Activated T-helper 9 cell treated with anti-CD3 and anti-CD28 coated beads, Interleukin-2, amount 50 U/mL, for 16 hours (primary cell): Measurements from ENCODE around the gene KRT16.
"Not testable (repeated sequence)": the region's sequence is repeated elsewhere in the genome, so short reads cannot be mapped to it uniquely, and the experiment has no call there.

Source experiments
- DNase-seq: peaks from one replicate; pipeline ENCODE4 v3.0.0-alpha.2; 2020; ENCODE audit warnings: low read depth

The KRT16 gene

DNA sequence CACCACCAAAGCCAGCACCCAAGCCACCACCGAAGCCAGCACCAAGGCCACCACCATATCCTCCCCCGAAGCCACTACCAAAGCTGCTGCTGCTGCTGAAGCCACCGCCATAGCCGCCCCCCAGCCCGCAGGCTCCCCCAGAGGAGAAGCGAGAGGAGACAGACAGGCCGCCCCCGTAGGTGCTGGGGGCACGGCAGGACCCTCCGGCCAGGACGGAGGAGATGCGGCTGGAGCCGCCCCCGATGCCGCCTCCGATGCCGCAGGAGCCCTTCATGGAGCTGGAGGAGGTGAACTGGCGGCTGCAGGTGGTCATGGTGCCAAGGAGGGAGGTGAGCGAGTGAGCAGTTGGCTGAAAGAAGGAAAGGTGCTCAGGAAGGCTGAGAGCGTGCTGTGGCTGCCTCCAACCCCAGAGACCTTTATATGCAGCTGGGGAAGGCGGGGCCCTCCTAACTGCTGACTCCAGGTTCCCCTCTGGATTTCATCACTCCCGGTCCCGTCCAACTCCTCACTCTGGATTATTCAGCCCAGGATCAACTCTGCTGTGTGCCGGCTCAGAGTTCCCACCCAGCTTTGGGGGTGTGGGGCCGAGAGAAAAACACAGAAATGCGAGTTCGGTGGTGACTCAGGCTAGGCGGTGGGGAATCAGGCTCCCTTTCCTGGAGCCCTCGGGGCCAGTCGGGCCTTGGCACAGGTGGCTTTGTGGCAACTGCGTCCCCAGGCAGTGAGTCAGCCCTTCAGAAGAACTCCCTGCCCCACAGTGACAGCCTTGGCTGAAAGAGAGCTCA is at the start of gene KRT16:
TSS of gene KRT16 (minus strand) at position 392 of the 785 bp plus-strand sequence. CDS start at position 313, 79 bp downstream.
- DNase-seq, result not testable (repeated sequence)

DNA sequence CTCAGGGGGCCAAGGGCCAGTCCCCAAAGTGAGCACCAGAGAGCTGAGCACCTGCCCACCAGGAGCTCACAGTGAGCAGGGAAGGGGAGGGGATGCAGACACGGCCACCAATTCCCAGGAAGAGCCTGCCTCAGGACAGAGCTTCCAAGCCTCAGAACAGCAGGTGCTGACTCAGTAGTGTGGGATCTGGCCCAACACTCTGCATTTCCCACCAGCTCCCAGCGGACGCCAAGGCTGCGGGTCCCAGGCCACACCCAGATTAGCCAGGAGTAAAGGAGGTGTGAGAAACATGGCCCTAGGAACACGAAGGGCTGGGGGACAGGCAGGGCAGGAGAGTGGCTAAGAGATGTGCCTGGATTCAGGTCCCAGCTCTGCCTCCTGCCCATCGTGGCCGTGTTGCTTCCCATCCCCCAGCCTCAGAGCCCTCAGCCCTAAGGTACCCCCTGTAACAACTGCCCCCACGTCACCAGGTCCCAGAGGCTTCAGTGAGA is 47.7 kb upstream of the KRT16 start:
- no peak for DNase-seq

DNA sequence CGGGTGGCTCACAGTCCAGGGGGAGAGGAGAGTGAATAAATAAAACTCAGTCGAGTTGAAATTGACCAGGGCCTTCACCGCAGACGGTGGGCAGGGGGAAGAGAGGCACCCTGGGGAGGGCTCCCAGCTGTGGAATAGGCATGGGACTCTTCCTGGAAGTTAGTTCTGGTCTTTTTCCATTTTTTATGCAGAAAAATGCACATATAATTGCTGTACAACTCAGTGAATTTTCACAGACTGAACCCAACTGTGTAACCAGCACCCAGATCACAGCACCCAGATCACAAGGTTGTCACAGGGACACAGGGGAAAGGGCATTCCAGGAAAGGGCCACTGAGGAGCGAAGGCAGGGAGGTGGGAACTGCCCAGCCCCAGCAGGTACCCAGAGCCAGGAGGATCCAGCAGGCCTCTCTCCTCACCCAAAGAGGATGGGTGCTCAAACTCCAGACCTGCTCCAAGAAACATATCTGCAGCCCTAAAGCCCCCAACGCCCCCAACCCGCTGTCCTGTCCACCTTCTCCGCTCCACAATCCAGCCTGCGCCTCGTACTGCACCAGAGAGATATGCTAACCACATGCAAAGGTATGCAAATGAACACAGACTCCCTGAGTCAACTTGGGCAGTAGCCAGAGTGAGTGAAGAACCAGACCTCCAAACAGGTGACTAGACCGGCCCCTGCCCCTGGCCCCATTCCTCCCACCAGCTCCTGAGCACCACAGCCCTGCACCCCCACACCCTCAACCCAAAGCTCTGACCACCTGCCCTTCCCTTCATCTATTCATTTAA is 47.1 kb upstream of the KRT16 start:
- DNase-seq, result no peak

DNA sequence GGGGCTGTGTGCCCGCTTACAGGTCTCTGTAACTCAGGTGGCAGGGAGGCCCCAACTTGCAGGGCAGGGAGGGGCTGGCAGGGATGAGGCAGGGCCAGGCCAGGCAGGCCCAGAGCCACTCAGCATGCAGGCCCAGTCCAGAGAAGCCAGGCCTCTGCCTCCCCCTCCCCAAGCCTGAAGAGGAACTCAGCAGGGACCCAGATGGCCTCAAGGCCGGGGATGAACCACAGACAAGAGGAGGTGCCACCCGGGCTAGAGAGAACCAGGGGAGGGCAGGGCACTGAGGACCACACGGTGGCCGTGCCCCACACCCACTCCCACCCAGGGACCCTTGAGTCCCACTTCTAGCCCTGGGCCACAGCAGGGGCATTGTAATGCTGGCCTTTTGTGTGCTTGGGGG is 46.3 kb upstream of the KRT16 start:
- no peak for DNase-seq

DNA sequence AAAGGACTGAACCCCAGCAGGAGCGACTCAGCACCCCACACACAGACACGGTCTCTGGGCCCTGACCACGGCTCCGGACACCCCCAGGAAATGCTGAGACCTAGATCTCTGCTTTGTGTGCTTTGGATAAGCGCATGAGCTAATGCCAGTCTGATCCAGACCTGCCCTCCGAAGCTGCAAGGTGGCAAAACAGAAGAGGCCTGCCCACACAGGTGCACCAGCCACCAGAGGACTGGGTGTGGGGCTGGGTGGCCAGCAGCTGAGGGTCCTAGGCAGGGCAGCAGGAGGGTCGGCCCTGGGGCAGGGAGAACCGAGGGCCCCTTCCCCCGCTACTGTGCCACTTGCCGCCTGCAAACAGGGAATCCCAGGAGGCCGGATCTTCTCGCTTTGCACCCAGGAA is 45.4 kb upstream of the KRT16 start:
- DNase-seq, result no peak

DNA sequence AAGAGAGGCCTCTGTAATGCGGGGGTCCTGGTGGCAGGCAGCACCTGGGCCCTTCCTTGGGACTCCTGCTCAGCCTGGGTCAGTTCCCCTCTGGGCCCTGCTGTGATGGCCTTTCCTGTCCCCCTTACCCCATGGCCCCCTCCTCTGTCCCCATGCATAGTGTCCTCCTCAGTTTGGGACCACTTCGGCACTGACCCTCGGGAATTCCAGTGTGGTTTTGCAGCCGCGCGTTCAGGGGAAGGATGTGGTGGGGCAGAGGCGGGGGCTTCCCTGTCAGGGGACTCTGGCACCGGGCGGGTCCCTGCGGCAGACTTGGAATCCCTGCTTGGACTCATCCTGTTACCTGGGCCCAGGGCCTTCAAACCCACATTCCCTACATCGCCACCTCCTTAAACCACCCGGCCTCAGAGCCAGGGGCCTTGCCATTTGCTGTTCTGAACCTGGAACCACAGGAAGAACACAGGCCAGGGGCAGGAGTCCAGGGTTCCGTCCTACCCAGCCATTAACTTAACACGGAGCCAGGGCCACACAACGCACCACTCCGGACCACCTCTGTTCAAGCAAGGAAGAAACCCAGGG is 44.7 kb upstream of the KRT16 start:
- DNase-seq, result no peak

DNA sequence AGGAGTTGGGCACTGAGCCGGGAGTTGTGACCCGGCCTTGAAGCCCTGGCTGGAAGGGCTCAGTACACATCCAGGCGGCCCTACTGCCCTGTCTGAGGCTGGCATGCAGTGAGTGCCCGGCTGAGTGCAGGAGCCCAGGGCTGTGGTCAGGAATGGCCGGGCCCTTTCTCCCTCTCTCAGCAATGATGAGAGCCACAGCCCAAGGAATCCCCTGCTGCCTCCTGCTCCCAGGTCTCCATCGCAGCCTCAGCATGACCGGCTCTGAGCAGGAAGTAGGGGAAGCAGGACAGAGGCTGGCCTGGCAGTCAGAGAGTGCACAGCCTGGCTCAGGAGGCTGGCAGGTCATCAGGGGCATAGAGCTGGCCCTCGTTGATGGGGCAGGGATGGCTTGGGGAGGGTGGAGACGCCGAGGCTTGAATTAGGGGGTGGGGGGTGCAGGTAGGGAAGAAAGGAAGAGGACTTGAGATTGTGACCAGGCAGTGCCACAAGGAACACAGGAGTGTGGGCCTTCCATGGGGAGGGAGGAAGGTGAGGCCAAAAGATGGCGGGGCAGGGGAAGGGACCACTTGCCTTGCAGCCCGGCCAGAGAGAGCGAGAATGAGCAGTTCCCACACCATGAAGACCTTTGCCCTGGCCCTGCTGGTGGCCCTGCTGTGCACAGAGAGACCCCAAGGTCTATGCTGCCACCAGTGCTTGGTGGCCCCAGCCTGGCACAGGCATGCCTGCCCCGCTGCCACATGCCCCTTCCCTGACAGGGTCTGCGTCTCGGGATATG is 43.9 kb upstream of the KRT16 start:
- DNase-seq, result no peak

DNA sequence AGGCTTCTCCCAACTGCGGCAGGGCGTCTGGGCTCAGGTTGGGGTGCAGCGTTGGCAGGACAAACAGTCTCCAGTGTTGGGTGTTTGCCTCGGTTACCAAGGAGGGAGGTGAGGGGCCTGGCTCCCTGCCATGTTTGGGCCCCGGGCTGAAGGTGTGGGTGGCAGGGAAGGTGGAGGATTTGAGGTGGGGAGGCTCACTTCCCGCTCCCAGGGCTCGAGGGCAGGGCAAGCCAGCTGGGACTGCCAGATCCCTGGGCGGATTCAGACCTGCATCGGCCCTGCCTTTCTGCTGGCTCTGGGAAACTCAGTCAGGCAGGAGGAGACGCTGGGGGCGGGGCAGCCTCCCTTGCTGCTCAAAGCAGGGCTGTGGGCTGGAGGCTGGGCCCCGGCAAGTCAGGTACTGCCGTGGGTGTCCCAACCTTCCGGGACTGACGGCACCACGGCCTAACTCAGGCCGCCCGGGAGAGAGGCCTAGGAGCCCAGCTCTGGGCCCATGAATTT is 43.1 kb upstream of the KRT16 start:
- DNase-seq, result no peak

DNA sequence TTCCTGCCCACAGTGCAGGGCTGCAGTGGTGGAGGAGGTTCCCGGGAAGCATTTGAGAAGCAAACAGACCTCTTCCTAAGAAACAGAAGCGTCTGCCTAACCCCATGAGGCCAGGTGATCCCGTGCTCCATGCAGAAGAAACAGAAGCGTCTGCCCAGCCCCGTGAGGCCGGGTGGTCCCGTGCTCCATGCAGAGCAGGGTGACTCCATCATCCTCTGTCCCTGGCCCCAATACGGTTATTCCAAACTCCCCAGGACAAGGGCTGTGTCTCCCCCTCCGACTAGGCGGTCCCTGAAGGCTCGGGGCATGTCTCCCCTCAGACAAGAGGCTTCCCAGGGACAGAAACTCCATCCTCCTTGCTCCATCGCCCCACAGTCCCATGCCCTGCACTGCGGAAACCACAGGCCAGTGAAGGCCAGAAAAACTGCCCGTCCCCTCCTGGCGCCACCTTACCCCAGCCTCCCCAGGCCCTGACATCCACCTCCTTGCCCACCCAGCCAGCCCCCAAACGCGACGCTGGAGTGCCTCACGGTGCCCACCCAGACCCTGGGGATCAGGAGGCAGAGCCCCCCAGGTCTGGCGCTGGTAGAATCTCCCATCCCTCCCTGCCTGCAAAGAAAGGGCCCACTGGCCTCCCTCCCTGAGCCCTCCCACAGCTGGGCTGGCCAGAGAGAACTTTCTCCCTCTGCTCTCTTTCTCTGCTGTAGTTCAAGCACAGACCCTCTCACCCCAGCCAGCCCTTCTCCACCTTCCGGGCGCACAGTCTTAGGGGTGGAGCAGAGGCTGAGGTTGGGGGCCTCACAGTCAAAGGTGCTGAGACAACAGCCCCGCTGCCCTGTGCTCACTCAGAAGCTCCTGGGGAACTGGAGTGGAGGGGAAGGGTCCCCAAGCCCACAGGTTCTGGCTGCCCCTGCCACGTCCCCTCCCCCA is 42.4 kb upstream of the KRT16 start:
- DNase-seq, result no peak

DNA sequence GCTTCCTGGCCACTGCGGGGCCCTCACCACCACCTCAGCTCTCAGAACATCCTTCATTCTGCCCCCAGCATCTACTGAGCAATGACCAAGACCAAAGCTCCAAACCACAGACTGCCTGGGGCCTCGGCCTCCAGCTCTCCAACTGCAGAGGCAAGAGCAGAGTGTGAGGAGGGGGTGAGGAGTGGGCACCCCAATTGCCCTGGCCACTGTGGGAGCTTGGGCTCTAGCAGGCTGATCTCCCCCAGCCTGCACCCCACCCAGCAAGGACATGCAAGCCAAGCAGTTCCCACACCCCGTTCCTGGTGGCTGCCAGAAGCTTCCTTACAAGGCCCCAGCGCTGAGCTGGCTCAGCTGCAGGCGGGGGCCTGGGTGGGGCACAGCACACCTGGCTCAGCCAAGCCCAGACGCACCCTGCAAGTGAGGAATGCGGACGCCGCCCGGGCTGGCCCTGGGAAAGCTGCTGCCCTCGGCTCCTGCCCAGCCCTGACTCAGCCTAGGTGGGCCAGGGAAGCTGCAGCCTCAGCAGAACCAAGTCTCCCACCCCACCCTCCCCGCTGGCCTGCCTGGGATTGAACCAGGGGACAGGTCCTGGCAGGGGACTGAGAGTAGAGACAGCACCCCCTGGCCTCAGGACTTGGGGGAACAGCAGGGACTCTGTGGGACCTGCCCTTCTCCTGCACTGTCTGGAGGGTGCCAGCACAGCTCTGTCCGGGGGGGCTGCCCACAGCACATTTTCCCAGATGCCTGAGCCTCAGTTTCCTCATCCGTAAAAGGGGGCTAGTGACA is 41.5 kb upstream of the KRT16 start:
- DNase-seq, result no peak

DNA sequence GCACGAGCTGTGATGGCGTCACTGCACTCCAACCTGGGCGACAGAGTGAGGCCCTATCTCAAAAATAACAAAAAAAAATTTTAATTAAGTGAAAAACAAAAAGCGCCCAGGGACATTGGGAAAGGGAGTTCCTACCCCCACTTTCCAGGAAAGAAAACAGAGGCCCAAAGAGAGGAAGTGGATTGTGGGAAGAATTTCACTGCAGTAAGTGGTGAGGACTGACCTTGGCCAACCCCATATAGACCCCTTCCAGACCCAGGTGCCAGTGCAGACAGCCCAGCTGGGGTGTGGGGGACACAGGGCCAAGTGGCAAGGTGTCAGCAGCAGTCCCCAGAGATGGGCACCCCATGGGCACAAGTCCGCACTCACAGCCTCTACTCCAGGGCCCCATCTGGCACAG is 40.9 kb upstream of the KRT16 start:
- no peak for DNase-seq

DNA sequence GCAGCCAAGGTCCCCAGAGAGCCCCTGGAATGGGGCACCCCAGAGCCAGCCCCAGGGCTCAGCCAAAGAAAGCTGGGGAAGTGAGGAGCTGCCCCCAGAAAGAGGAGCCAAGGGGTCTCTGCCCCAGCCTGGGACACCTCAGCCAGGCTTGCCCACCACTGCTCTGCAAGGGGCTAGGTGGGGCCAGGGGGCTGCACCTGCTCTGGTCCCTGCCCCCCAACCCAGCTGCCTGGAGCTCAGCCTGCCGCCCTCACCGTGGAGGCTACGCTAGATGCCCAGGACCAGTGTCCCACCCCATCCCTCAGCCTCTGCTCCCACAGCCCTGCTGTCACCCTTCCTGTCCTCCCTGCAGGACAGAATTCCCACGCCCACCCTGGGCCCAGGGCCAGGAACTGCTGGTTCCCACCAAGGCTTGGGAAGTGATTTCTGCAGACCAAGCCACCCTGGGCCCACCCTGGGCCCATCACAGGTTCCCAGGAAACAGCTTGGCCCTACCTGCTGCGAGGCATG is 39.9 kb upstream of the KRT16 start:
- DNase-seq, result no peak

DNA sequence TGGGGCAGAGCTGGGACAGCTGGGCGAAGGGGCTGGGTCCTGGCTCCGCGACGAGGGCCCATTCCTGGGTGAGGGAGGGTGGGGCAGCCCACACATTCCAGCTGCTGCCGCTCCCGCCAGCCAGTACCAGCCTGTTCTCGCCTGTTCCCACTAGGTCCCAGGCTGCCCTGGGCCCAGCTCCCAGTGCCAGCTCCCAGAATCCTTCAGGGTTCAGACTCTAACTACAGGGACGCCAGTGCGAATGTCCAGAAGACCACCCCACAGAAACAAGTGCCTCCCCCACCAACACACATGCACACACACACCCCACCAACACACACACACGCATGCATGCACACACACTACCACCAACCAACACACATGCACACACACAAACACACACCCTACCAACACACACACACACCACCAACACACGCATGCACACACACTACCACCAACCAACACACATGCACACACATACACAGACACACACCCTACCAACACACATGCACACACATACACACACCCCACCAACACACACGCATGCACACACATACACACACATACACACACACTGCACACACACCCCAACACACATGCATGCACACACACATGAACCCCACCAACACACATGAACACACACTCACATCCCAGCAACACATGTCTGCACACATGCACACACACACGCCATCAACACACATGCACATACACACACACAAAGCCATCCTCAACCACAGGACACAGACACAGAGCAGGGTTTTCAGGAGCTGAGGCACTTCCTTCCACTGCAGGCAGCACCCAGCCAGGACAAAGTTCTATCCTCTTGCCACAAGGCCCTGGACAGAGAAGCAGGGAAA is 39.3 kb upstream of the KRT16 start:
- no peak for DNase-seq

DNA sequence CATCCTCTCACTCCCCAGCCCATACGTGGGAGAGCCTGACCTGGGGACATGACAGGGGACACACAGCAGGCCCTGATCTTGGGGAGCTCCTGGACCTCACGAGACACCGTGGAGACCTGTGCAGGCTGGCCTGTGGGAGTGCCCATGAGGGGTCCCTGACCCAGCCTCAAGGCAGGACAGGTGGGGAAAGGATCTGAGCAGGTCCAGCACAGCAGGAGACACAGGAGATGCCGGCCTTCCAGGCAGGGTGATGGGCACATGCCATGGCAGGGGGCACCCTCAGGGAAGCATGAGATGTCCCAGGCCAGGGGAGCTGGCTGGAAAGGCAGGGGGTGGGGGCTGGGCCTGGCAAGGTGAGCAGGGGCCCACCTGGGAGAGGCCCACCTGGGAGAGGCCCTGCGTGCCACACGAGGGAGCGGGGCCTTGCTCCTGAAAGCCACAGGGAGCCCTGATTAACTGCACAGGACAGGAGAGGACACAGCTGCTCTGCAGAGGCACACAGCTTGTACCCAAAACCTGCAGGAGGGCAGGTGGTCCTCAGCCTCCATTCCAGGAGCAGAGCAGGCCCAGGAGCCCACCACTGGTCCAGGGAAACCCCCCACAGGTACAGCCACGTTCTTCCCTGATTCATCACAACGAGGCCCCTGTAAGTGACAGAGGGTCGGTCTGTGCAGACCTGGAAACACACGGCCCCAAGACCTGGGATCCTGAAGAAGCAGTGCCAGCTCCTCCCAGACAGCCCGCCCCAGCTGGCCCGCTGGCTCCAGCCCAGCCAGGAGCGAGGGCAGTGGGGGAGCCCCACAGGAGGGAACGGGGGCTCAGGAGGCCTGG is 38.4 kb upstream of the KRT16 start:
- no peak for DNase-seq

DNA sequence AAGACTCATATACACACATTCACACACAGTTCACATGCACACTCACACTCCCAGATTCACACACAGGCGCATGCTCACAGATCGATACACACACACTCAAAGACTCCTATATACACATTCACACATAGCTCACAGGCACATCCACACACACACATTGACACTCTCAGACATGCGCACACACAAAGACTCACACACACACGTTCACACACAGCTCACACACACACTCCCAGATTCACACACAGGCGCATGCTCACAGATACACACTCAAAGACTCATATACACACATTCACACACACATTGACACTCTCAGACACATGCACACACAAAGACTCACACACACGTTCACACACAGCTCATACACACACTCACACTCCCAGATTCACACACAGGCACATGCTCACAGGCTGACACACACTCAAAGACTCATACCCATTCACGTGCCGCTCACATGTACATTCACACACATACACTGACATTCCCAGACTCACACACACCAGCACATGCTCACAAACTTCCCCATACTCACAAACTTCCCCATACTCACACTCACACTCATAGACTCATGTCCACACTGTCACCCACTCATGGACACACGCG is 37.5 kb upstream of the KRT16 start:
- DNase-seq, result no peak

DNA sequence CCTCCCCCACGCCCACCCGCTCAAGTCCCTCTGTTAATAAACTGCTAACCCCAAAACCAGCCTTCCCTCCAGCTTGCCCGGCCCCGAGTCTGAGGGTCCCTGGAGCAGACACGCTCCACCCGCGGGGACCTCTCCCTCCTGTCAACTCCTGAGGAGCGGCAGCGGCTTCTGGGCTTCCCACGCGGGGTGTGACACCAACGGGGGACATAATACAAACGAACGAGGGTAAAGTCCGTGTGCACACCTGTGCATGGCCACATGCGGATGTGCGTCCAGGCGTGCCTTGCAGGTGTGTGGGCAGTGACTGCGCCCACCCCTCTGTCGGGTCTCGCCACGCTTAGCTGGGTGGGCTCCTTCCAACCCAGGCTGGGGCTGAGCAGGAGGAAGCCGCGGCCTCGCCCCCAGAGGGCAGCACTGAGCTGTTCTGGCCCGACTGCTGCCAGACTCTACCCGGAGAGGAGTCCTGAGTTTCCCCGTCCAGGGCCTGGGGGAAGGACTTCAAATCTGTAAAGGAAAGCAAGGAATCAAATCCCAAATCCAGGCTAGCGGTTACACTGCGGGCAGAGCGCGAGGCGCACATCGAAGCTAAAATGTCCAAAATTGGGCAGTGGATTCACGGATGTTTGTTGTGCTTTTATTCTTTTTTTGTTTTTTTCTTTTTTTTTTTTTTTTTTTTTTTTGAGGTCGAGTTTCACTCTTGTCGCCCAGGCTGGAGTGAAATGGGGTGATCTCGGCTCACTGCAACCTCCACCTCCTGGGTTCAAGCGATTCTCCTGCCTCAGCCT is 36.0 kb upstream of the KRT16 start:
- DNase-seq, result peak; percentile 74

DNA sequence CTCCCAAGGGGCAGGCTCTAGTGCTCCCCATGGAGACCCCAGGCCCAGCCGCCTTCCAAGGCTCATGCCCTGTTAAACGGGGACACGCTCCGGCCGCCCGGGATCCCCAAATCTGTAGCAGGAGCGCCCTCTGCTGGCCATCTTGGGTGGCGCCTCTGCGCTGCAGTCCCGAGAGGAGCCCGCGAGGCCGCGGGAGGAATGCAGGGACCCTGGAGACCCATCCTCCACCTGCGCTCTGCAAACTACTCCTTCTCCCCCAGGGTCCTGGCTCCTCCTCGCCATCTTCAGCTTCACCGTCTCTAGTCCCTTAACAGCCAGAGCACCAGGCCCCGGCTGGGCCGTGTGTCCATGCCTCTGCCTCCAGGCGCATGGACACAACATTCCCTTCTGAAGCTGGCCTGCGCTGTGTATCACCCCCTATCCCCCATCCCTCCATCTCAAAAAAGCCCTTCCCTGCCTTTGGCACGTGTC is 35.4 kb upstream of the KRT16 start:
- peak; percentile 76 for DNase-seq
